MG63 (cell line): ENCODE results near the gene LOXL3. TPM values are rescaled to one million over a fixed set of nuclear protein-coding genes. Genes with fewer than 3 reads are reported as not detected.
"Not testable (repeated sequence)": the region's sequence is repeated elsewhere in the genome, so short reads cannot be mapped to it uniquely, and the experiment has no call there.

Experiments
- DNase-seq: peaks from one replicate; pipeline ENCODE4 v3.0.0-alpha.2; 2020
- H3K27me3 ChIP-seq: fragments of 250-450 bp; sonication (Bioruptor Pico); 2 replicates; pipeline ENCODE4 v1.5.1; 2020; ENCODE audit warnings: mild to moderate bottlenecking, moderate library complexity
- H3K36me3 ChIP-seq: fragments of 250-450 bp; sonication (Bioruptor Pico); 2 replicates; pipeline ENCODE4 v1.5.1; 2020; ENCODE audit warnings: mild to moderate bottlenecking, moderate library complexity
- H3K4me3 ChIP-seq: fragments of 250-450 bp; sonication (Bioruptor Pico); 2 replicates; pipeline ENCODE4 v1.5.1; 2020; ENCODE audit warnings: mild to moderate bottlenecking, moderate library complexity
- H3K9me3 ChIP-seq: fragments of 250-450 bp; sonication (Bioruptor Pico); 2 replicates; pipeline ENCODE4 v1.5.1; 2020; ENCODE audit warnings: mild to moderate bottlenecking, moderate library complexity
- total RNA-seq: library from RNA; depleted of rRNA; stranded (reverse); fragments of >200 nt; shearing (Covaris generic); gene quantifications from 2 replicates; pipeline ENCODE4 v1.2.3, GENCODE V29; 2014; ENCODE audit warnings: low replicate concordance

LOXL3 gene
- total RNA-seq, 1 experiment from 2014 or later: 22.9 TPM

DNA sequence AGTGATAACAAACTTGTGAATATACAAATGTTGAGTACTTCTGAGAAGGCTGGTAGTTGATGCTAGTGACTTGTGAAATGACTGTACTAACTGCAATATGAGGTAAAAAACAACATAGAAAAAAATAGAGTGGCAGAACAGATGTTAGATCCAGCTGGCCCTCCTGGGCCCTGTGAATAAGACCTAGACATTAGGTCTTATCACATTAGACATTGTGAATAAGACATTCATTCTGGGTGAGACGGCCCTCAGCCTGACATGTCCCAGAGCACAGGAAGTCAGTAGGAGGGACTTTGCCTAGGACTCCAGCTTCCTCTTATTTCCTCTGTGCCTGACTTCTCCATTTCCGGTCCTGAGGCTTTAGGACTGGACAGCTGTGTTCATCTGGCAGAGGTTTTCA lies 23.7 kb upstream of the LOXL3 start:
- Histone ChIP-seq H3K27me3 (no peaks in the 10 kb centered on the region), H3K9me3 (no peaks in the 10 kb centered on the region), H3K4me3 (no peak overlapping the region), H3K36me3 (no peaks in the 10 kb centered on the region)
- peak; percentile 58 for DNase-seq

DNA sequence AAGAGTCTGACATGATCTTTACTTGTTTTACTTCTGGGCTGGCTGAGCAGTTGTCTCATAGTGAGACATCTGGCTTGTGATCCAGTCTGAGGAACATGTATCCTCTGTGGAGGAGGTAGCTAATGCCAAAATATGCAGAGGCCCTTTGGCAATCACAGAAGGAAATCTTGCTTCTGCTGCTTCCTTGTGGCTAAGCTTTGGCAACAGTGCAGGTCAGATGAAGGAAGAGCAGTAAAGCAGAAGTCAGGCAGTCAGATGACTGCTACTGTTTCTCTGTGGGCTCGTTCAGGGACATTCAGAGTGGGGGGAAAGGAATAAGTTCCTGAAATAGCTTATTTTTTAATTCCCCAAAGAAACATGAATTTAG lies 23.1 kb upstream of the LOXL3 start:
- DNase-seq: peak; percentile 89

GRCh38 chr2:74576211-74576862 lies 22.6 kb upstream of the LOXL3 start:
- no peaks in the 10 kb centered on the region for H3K9me3 ChIP-seq
- H3K36me3 ChIP-seq: no peaks in the 10 kb centered on the region
- no peaks in the 10 kb centered on the region for H3K27me3 ChIP-seq
- no peak overlapping the region for H3K4me3 ChIP-seq
- peak; percentile 54 for DNase-seq

More for the DNA sequence above, 23.1 kb upstream of the LOXL3 start:
- Histone ChIP-seq H3K27me3 (no peaks in the 10 kb centered on the region), H3K36me3 (no peaks in the 10 kb centered on the region), H3K9me3 (no peaks in the 10 kb centered on the region), H3K4me3 (no peak overlapping the region)

- Histone ChIP-seq H3K36me3 (no peaks in the 10 kb centered on the region), H3K4me3 (no peak overlapping the region), H3K27me3 (no peaks in the 10 kb centered on the region), H3K9me3 (no peaks in the 10 kb centered on the region)
- DNase-seq: peak; percentile 47
These were observed 21.6 kb upstream of the LOXL3 start for GRCh38 chr2:74575320-74575719.

- H3K36me3 ChIP-seq: no peaks in the 10 kb centered on the region
- no peaks in the 10 kb centered on the region for H3K27me3 ChIP-seq
- H3K9me3 ChIP-seq: no peaks in the 10 kb centered on the region
- peak; percentile 62 for DNase-seq
- H3K4me3 ChIP-seq: no peak overlapping the region
These were observed 20.2 kb upstream of the LOXL3 start for GRCh38 chr2:74573747-74574562.

DNA sequence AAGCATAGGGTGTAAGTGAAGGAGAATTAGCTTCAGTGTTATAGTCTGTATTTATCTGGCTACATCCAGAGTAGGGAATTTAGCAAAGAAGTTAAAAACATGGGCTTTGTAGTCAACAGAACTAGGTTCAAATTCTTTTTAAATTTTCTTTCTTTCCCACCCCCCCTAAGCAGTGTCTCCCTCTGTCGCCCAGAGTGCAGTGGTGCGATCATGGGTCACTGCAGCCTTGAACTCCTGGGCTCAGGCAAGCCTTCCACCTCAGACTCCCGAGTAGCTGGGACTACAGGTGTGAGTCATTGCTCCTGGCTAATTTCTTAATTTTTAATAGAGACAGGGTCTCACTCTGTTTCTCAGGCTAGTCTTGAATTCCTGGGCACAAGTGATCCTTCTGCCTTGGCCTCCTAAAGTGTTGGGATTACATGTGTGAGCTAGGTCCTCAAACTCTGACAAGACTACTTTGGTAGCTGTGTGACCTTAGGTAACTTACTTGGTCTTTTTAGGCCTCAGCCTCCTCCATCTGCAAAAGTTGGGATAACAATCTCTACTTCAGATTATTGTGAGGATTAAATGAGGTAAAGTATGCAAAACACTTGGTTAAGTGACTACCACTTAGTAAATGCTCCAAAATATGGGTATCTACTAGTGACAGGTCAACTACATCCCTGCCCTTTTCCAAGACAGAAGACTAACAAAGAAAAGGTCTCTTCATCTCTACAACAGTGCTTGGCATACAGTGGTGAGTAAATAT lies 18.6 kb upstream of the LOXL3 start:
- Histone ChIP-seq H3K9me3 (no peaks in the 10 kb centered on the region), H3K36me3 (no peaks in the 10 kb centered on the region), H3K27me3 (no peaks in the 10 kb centered on the region), H3K4me3 (no peak overlapping the region)
- DNase-seq: no peak

GRCh38 chr2:74571058-74571457 lies 17.3 kb upstream of the LOXL3 start:
- no peak for DNase-seq
- no peaks in the 10 kb centered on the region for H3K9me3 ChIP-seq
- H3K27me3 ChIP-seq: no peaks in the 10 kb centered on the region
- H3K36me3 ChIP-seq: no peaks in the 10 kb centered on the region
- H3K4me3 ChIP-seq: no peak overlapping the region

GRCh38 chr2:74569686-74570085 lies 15.9 kb upstream of the LOXL3 start:
- Histone ChIP-seq H3K4me3 (no peak overlapping the region), H3K27me3 (no peaks in the 10 kb centered on the region), H3K9me3 (no peaks in the 10 kb centered on the region), H3K36me3 (no peaks in the 10 kb centered on the region)
- no peak for DNase-seq

DNA sequence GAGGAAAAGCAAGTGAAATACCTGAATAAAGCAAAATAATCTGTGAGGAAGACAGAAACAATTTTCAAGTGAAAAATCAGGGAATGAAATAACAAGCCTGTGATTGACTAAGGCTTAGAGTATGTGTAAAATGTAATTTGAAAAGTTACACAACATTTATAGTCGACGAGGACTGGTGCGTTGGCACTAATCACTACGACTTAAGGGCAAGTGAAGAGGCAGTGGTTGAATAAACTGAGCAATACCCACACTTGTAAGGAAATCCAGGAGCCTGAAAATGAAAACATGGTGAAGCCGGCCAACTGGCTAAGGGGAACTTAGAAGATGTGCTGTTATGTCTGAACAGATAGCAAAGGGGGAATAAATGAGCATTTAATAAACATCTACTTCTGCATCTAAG lies 14.1 kb upstream of the LOXL3 start:
- Histone ChIP-seq H3K27me3 (no peaks in the 10 kb centered on the region), H3K9me3 (no peaks in the 10 kb centered on the region), H3K36me3 (no peaks in the 10 kb centered on the region), H3K4me3 (no peak overlapping the region)
- peak; percentile 73 for DNase-seq

- Histone ChIP-seq H3K27me3 (no peaks in the 10 kb centered on the region), H3K4me3 (no peak overlapping the region), H3K36me3 (no peaks in the 10 kb centered on the region), H3K9me3 (no peaks in the 10 kb centered on the region)
- DNase-seq: peak; percentile 67
These were observed 13.0 kb upstream of the LOXL3 start for GRCh38 chr2:74566754-74567085.

DNA sequence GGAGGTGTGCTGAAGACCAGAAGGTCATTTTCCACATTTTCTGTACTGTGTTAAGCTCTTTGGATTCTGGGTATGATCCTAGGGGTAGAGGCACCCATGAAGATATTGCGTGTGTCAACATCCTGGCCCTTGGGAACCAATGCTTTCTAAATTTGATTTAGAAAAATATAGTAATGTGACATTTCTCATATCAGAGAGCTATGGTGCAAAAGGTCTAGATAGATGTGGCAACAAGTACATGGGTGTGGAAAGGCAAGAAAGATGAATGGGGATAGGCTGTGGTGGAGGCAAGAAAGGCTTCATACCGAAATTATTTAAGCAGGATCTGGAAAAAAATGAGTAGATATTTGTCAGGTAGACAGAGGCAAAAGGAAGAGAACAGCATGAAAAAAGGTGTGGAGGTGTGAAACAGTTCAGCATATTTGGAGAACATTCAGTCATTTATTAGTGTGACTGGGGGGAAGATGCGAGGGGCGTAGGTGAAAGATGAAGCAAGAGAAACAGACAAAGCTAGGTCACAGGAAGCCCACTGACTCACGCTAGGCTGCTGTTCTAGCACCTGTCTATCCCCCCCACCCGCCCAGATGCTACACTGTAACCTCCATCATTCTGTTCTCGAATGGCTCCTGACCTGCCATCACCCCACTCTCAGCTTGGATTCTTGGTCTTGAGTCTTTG lies 12.5 kb upstream of the LOXL3 start:
- no peak overlapping the region for H3K4me3 ChIP-seq
- no peaks in the 10 kb centered on the region for H3K36me3 ChIP-seq
- DNase-seq: no peak
- no peaks in the 10 kb centered on the region for H3K9me3 ChIP-seq
- H3K27me3 ChIP-seq: no peaks in the 10 kb centered on the region

GRCh38 chr2:74564222-74564621 lies 10.5 kb upstream of the LOXL3 start:
- H3K4me3 ChIP-seq: no peak overlapping the region
- DNase-seq: peak; percentile 38
- H3K9me3 ChIP-seq: no peaks in the 10 kb centered on the region
- H3K27me3 ChIP-seq: no peaks in the 10 kb centered on the region
- no peaks in the 10 kb centered on the region for H3K36me3 ChIP-seq

DNA sequence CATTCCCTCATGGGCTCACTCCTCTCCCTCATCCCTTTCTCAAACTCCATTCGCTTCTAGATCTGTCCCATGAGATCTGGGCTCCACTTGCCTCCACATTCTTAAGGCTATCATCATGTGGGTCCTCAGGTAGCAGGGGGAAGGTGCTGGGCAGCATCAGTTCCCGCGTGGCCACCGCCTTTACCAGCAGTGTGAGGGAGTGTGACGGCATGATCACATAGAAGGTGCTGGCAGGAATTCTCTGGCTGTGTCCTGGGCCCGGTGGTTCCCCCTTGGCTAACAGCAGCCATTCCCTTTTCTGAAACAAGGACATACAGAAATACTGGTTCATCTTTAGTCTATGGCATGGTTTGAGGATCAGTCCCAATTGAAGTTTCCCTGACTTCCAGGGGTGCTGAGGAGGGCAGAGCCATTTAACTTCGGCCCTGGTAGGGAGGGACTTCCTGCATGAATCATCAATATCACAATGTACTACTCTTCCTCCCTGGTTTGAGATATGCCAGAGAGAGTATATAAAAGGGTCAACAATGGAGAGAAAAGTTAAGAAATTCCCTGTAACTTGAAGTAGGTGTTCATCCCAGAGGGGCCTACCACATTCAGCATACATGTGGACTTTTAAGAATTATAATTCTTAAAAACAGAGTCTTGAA lies 8.5 kb upstream of the LOXL3 start:
- DNase-seq: no peak
- no peaks in the 10 kb centered on the region for H3K27me3 ChIP-seq

DNA sequence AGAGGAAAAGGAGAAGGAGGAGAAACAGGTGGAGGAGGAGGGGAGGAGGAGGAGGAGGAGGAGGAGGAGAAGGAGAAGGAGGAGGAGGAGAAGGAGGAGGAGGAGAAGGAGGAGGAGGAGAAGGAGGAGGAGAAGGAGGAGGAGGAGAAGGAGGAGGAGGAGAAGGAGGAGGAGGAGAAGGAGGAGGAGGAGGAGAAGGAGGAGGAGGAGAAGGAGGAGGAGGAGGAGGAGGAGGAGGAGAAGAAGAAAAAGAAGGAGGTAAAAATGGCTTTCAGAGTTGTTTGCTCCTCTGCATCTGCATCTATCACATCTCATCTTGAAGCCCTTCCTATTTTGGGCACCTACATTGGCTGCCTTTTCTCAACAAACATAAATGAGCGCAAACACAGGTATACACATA lies 7.3 kb upstream of the LOXL3 start:
- not testable (repeated sequence) for H3K36me3 ChIP-seq, H3K27me3 ChIP-seq, H3K9me3 ChIP-seq, DNase-seq, H3K4me3 ChIP-seq

More for the DNA sequence above, 8.5 kb upstream of the LOXL3 start:
- Histone ChIP-seq H3K36me3 (no peaks in the 10 kb centered on the region), H3K4me3 (no peak overlapping the region), H3K9me3 (no peaks in the 10 kb centered on the region)

DNA sequence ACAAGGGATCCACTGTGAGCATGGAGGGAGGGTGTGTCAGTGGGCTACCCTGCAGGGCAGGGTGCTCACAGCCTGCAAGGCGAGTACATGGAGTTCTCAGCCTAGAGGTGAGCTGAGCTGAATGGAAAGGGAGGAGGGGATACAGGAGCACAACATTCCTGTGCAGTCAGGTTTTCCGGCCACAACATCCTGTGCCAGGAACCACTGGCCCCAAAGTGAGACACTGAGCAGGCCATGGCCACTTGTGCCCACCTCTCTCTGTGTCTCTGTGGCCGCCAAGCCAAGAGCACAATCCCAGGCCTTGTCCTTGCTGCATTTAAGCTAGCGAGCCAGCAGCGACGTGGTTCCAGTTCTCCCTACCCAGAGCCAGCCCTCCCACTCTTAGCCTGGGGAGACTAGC lies 6.8 kb upstream of the LOXL3 start:
- Histone ChIP-seq H3K36me3 (no peaks in the 10 kb centered on the region), H3K4me3 (no peak overlapping the region), H3K9me3 (no peaks in the 10 kb centered on the region), H3K27me3 (no peaks in the 10 kb centered on the region)
- DNase-seq: no peak

DNA sequence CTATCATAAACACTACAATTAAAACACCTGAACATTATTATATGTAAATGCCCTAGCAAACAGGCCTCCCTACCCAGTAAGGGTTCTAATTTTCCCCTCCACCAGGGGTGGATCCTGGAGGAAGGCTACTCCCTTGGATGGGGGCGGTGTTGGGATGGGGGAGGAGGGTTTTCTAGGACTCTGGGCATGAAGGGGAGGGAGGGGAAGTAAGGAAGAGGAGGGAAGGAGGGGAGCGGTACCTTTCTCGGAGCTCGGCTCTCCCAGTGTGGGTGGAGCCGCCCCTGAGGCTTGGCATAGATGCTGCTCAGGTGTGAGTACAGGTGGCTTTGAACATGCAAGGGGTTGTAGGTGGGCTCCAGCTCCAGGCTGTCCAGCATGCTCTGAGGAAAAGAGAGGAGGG lies 6.2 kb upstream of the LOXL3 start:
- Histone ChIP-seq H3K9me3 (no peaks in the 10 kb centered on the region), H3K4me3 (no peak overlapping the region), H3K27me3 (no peaks in the 10 kb centered on the region), H3K36me3 (no peaks in the 10 kb centered on the region)
- DNase-seq: no peak
